ENCODE results near the gene LUC7L.
"Not testable (repeated sequence)": the region's sequence is repeated elsewhere in the genome, so short reads cannot be mapped to it uniquely, and the experiment has no call there.

DNA sequence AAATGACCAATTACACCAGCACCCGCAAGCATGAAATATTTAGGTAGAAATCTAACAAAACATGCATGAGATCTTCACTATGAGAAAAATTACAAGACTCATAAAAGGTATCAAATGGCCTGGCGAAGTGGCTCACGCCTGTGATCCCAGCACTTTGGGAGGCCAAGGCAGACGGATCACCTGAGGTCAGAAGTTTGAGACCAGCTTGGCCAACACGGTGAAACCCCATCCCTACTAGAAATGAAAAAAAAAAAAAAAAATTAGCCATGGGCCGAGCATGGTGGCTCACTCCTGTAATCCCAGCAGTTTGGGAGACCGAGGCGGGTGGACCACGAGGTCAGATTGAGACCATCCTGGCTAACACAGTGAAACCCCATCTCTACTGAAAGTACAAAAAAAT, 25.2 kb downstream of the LUC7L start:
- TF ChIP-seq CTCF (IDR thresholded peaks at IDR 0.05; ENCODE audit: borderline replicate concordance, extremely low read depth, low read length, poor library complexity, severe bottlenecking); EZH2 (IDR thresholded peaks at IDR 0.05; ENCODE audit: borderline replicate concordance, low read depth, low read length, severe bottlenecking): not testable (repeated sequence)

Measured in DND-41 (cell line).